Tibial nerve (tissue), 4 donors: ENCODE data around the gene CDKL5.
A peak's percentile ranks its signal among the peaks of the same experiment; 100 is the strongest.

Experiments used
- CTCF ChIP-seq, 5 experiments: fragments of 200-600 bp in 3 of 5; fragments of 450-650 bp in 2 of 5; sonication (generic) in 3 of 5; IDR thresholded peaks; one replicate each; pipeline ENCODE4 v1.5.1; 2016 to 2019; ENCODE audit warnings: antibody characterized with exemption in 5 of 5, mild to moderate bottlenecking in 3 of 5, moderate library complexity in 2 of 5
- EP300 ChIP-seq, 2 donors: sonication (generic); formaldehyde crosslinking; IDR thresholded peaks; one replicate each; pipeline ENCODE4 v1.6.1; 2017; ENCODE audit warnings: antibody characterized with exemption in 2 of 2, mild to moderate bottlenecking in 1 of 2

- no peak for TF ChIP-seq CTCF (IDR thresholded peaks at IDR 0.05)
- peak in 1 of 2 donors; percentile 66 for TF ChIP-seq EP300 (IDR thresholded peaks at IDR 0.05)
Measured at GRCh38 chrX:18674788-18675735, 249.7 kb downstream of the CDKL5 start.
